Measurements from ENCODE around the gene RDH14. TPM values are rescaled to one million over a fixed set of nuclear protein-coding genes. Genes with fewer than 3 reads are reported as not detected.

The RDH14 gene, protein sequence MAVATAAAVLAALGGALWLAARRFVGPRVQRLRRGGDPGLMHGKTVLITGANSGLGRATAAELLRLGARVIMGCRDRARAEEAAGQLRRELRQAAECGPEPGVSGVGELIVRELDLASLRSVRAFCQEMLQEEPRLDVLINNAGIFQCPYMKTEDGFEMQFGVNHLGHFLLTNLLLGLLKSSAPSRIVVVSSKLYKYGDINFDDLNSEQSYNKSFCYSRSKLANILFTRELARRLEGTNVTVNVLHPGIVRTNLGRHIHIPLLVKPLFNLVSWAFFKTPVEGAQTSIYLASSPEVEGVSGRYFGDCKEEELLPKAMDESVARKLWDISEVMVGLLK
- 10 to 100 TPM in 1 of 2 donors, 1 to 10 TPM in 1; 8.1 to 13.9 TPM for total RNA-seq

DNA sequence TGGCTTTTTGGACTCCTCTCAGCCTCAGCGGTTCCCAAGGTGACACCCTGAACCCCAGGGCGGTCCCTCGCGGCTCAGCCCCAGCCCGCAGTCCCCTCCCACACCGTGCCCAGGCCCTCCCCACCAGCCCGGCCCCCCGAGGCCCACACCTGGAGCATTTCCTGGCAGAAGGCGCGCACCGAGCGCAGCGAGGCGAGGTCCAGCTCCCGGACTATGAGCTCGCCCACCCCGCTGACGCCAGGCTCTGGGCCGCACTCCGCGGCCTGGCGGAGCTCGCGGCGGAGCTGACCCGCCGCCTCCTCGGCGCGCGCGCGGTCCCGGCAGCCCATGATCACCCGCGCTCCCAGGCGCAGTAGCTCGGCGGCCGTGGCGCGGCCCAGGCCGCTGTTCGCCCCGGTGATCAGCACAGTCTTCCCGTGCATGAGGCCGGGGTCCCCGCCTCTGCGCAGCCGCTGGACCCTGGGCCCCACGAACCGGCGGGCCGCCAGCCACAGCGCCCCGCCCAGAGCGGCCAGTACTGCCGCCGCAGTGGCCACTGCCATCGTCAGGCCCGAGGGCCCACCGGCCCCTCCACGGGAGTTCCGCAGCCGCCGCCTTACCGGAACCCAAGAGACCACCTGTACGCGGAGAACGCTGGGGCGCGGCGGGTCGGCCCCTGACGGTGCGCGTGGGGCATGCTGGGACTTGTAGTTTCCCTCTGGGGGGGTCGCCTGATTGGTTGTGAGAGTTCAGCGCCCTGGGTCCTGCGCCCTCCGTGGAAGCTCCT, at the start of gene RDH14:
TSS of gene RDH14 (minus strand) at position 623 of the 766 bp plus-strand sequence. CDS start at position 542, 81 bp downstream.
- peaks cover 28% of the 10 kb centered on the region for H3K36me3 Mint-ChIP-seq (ENCODE audit: low read depth)
- peaks cover 14% of the 10 kb centered on the region for H3K4me1 Mint-ChIP-seq
- ATAC-seq (replicated peaks), result peak; percentile 94
- H3K4me3 Mint-ChIP-seq, result peak within 1 kb of the TSS; percentile 93
- H3K27me3 Mint-ChIP-seq, result no peaks in the 10 kb centered on the region
- peak within 1 kb of the TSS; percentile 95 for H3K27ac Mint-ChIP-seq
- no peaks in the 10 kb centered on the region for H3K9me3 Mint-ChIP-seq

DNA sequence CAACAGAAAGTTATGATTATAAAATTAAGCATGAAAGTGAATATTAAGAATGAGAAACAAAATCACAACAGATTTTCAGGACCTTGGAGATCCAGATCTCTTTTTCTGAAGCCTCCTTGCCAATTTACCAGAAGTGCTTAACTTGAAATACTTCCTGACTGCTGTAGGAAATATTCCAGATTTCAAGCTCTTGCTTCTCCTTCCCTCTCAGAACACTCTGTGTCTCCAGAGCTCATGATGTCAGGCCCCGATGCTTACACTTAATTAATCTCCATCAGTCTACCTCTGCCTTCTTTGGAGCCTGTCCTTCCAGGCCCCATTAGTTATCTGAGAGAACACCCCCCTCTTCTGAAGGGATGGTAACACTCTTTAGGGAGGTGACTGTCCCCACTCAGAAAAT, 49.6 kb upstream of the RDH14 start:
- no peaks in the 10 kb centered on the region for H3K9me3 Mint-ChIP-seq
- no peak overlapping the region for H3K27ac Mint-ChIP-seq
- no peak overlapping the region for H3K4me3 Mint-ChIP-seq
- ATAC-seq (replicated peaks), result no peak
- no peaks in the 10 kb centered on the region for H3K4me1 Mint-ChIP-seq
- no peaks in the 10 kb centered on the region for H3K27me3 Mint-ChIP-seq
- H3K36me3 Mint-ChIP-seq (ENCODE audit: low read depth), result no peaks in the 10 kb centered on the region

DNA sequence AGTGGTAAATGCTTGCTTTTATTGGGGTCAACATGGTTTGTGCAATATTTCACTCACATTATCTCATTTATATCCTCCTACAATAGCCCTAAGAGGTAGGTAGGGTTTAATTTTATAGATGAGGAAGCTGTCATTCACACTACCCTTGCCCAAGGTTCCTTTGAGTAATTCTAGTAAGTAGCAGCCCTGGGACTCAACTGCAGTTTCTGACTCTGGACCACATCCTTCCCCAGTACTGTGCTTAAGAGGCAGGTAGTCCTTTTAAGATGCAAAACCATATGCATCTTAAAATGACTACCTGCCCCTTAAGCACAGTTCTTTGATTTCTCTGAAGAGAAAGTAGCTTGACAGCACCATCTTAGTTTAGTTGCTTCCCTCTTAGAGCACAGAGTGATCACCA, 44.7 kb upstream of the RDH14 start:
- Mint-ChIP-seq H3K36me3 (ENCODE audit: low read depth) (no peaks in the 10 kb centered on the region), H3K27me3 (no peaks in the 10 kb centered on the region), H3K27ac (no peak overlapping the region), H3K4me3 (no peak overlapping the region), H3K9me3 (no peaks in the 10 kb centered on the region), H3K4me1 (no peaks in the 10 kb centered on the region)
- ATAC-seq (replicated peaks), result peak; percentile 90

DNA sequence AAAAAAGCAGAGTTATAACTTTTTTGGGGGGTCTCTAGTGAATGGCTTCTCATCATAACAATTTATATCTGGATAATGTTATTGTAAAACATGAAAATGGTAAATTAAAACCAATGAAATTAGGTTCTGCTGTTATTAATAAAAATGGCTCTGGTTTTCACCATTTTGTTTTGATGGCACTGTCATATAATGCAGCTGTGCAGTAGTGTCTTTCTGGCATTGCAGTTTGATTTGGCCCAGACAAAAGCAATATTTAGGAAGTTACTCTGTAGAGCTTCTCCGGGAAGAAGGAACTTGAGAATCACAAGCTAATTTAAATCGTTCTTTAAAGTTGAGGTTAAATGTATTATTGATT, 44.1 kb upstream of the RDH14 start:
- ATAC-seq (replicated peaks), result no peak
- Mint-ChIP-seq H3K9me3 (no peaks in the 10 kb centered on the region), H3K4me3 (no peak overlapping the region), H3K36me3 (ENCODE audit: low read depth) (no peaks in the 10 kb centered on the region), H3K27ac (no peak overlapping the region), H3K4me1 (no peaks in the 10 kb centered on the region), H3K27me3 (no peaks in the 10 kb centered on the region)

DNA sequence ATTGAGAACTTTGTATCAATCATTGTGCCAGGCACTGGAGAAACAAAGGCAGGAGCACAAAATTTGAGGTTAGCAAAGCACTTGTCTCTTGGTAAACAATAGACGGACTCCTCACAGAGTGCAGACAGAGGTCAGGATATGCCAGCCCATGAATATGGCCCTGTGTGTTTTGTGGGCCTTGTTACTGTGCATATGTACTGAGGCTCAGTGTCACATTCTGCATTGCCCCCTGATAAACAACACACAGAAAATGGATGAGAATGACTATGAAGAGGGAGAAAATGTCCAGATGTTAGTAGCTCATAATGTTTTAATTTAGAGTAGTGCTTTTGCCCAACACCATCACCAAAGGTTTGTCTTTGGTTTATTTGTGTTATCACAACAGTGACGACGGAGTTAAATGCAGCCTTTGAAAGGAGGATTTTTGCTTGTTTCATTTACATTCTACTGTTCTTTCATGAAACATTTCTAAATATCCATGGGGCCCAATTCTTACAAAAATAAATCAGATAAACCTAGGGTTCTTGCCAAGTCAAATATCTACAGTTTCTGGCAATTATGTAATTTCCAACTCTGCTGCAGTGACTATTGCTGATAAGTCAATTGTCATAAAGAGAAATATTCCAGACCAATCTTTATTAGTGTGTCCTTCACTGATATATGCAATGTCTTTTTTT, 43.5 kb upstream of the RDH14 start:
- H3K36me3 Mint-ChIP-seq (ENCODE audit: low read depth), result no peaks in the 10 kb centered on the region
- H3K27ac Mint-ChIP-seq, result no peak overlapping the region
- no peak for ATAC-seq (replicated peaks)
- H3K9me3 Mint-ChIP-seq, result no peaks in the 10 kb centered on the region
- H3K4me1 Mint-ChIP-seq, result no peaks in the 10 kb centered on the region
- H3K27me3 Mint-ChIP-seq, result no peaks in the 10 kb centered on the region
- H3K4me3 Mint-ChIP-seq, result no peak overlapping the region

DNA sequence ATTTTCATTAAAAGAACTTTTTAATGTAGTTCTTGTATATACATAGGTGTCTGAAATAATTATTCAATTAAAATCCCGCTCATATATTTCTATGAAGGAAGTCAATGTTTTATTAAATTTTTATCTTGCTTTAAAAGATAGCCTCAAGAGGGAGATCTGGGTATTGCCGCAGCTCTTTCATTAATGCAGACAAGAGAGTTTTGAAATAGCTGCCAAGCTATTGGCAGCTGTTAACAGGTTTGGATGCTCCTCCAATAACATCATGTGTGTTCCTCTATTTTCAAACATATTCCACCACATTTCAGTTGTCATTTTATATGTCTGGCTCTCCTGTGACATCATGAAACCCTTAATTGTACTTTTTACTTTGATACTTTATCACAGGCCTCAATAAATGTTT, 41.8 kb upstream of the RDH14 start:
- Mint-ChIP-seq H3K27me3 (no peaks in the 10 kb centered on the region), H3K4me3 (no peak overlapping the region), H3K27ac (no peak overlapping the region), H3K9me3 (no peaks in the 10 kb centered on the region), H3K4me1 (no peaks in the 10 kb centered on the region), H3K36me3 (ENCODE audit: low read depth) (no peaks in the 10 kb centered on the region)
- no peak for ATAC-seq (replicated peaks)

DNA sequence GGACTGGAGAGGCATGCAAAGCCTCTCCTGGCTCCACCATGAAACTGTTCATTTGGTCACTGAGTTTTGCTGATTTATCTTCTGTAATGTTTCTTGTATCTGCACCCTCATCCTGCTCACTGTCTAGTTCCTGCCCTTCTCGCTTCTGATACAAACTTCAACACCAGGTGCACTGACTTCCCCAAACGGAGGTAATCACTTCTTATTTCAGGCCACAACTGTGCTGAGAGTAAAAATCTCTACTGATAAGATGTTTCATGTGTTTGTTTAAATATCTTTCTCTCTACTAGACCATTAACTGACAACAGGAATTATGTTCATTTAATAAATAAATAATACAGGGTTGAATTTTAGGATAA, 39.8 kb upstream of the RDH14 start:
- ATAC-seq (replicated peaks), result no peak
- H3K27ac Mint-ChIP-seq, result no peak overlapping the region
- H3K4me3 Mint-ChIP-seq, result no peak overlapping the region
- H3K9me3 Mint-ChIP-seq, result no peaks in the 10 kb centered on the region
- no peaks in the 10 kb centered on the region for H3K27me3 Mint-ChIP-seq
- H3K4me1 Mint-ChIP-seq, result no peaks in the 10 kb centered on the region
- H3K36me3 Mint-ChIP-seq (ENCODE audit: low read depth), result no peaks in the 10 kb centered on the region

DNA sequence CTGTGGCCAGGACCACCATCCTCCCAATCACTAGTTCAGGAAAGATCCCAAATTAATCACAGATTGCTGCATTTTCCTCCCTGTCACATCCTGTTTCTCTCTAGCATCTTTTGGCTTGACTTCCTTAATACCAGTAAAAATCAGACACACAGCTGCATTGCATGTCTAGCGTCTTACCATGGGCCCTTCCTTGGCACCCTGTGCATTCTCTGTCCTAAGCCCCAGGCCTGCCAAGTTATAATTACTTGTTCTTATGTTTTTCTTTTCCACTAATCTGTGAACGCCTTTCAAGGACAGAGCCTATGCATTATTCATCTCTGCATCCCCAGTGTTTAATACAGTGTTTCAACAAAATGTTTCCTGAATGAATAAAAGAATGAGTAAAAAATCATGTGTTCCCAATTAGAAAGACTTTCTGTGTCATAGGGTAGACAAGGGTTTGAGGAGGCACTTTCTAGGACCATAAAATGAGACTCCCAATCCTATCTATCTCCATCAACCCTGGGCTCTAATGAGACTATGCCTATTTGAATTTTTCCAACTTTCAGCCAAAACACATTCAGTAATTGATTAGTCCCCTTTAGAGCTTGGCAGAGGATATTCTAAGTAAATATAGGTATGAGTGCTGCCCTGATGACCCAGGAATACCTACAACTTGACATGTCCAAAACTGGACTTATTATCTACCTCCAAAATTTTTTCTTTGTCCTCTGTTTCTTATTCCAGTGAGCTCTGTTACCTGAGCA, 39.2 kb upstream of the RDH14 start:
- no peaks in the 10 kb centered on the region for H3K36me3 Mint-ChIP-seq (ENCODE audit: low read depth)
- no peak overlapping the region for H3K27ac Mint-ChIP-seq
- no peaks in the 10 kb centered on the region for H3K9me3 Mint-ChIP-seq
- ATAC-seq (replicated peaks), result no peak
- H3K27me3 Mint-ChIP-seq, result no peaks in the 10 kb centered on the region
- no peak overlapping the region for H3K4me3 Mint-ChIP-seq
- H3K4me1 Mint-ChIP-seq, result no peaks in the 10 kb centered on the region

DNA sequence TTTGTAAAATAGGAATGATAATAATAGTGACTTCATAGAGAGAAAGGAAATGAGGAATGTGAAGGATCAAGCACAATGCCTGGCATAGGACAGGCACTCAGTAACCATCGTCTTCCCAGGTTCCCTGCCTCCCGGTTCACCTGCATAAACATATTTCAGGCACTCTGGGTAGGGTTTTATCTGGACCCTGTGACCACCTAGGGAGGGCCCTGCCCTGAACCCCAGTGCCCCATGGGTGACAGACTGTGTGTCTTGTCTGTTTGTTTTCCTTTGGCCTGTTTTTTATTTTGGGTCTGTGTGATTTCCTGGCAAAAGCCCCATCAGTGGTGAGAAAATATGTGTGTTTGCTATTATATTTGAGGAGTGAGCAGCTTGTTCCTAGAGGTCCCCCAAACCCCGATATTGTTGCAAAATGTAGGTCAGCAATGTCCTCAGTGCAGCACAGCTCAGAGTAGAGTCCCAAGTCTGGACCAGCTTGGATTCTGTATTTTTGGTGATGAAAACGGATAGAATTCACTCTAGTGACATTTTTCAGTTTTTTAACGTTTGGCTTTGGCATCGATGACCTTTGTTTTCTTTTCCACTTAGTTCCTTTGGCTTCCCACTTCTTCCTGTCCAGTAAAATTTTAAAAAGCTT, 38.5 kb upstream of the RDH14 start:
- no peaks in the 10 kb centered on the region for H3K9me3 Mint-ChIP-seq
- H3K36me3 Mint-ChIP-seq (ENCODE audit: low read depth), result no peaks in the 10 kb centered on the region
- no peak overlapping the region for H3K4me3 Mint-ChIP-seq
- no peaks in the 10 kb centered on the region for H3K4me1 Mint-ChIP-seq
- H3K27me3 Mint-ChIP-seq, result no peaks in the 10 kb centered on the region
- ATAC-seq (replicated peaks), result no peak
- no peak overlapping the region for H3K27ac Mint-ChIP-seq

DNA sequence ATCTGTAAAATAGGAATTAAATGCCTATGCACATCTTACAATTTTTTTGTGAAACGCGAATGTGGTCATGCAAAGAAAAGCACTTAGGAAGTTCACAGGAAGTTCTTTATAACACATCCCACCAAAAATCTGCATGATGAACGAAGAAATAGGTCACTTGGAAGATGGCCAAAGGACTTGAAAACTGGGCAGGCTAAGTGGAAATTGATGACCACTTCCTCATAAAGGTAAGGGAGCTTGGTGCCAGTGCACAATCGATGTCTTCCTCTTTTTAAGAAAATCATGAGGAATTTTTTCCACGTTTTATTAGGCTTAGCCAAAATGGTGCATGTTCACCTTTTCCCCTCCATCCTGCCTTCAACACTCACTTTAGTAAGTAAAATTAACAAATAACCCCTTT, 37.2 kb upstream of the RDH14 start:
- Mint-ChIP-seq H3K27ac (no peak overlapping the region), H3K9me3 (no peaks in the 10 kb centered on the region), H3K4me1 (no peaks in the 10 kb centered on the region), H3K27me3 (no peaks in the 10 kb centered on the region), H3K4me3 (no peak overlapping the region), H3K36me3 (ENCODE audit: low read depth) (no peaks in the 10 kb centered on the region)
- ATAC-seq (replicated peaks), result no peak

DNA sequence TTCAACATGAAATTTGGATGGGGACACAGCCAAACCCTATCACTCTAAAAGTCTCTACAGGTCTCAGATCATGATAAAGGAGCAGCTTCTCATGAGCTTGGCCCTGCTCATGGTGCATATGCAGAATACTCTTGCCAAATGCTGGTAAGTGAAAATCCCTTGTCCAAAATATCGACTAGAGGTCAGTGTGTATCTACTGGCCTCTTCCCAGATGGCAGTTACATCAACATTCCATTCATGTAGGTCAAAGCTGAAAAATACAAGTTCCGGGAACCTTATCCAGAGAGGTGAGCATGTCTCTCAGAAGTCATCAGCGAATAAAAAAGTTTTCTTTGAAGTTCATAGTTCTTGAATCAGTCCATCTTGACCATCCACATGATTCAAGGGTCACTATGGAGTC, 36.5 kb upstream of the RDH14 start:
- no peak overlapping the region for H3K27ac Mint-ChIP-seq
- H3K4me1 Mint-ChIP-seq, result no peaks in the 10 kb centered on the region
- no peak overlapping the region for H3K4me3 Mint-ChIP-seq
- H3K36me3 Mint-ChIP-seq (ENCODE audit: low read depth), result no peaks in the 10 kb centered on the region
- no peak for ATAC-seq (replicated peaks)
- no peaks in the 10 kb centered on the region for H3K9me3 Mint-ChIP-seq
- no peaks in the 10 kb centered on the region for H3K27me3 Mint-ChIP-seq

DNA sequence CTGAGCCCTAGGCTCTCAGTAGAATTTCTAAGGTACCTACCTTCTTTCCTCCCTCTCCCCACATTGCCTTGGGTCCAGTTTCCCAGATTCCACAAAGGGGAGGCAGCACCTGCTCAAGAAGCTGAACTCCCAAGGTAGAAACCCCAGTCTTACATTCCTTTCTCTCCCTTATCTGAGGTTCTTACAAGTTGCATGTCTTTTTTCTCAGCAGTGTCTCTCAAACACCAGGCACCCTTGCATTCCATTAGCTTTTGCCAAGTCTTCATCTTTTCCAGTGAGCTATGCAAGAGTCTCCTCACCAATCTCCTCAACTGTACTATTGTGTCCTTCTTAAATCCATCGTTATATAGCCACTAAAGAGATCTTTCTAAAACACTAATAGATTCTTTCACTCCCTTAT, 33.0 kb upstream of the RDH14 start:
- H3K27me3 Mint-ChIP-seq, result no peaks in the 10 kb centered on the region

DNA sequence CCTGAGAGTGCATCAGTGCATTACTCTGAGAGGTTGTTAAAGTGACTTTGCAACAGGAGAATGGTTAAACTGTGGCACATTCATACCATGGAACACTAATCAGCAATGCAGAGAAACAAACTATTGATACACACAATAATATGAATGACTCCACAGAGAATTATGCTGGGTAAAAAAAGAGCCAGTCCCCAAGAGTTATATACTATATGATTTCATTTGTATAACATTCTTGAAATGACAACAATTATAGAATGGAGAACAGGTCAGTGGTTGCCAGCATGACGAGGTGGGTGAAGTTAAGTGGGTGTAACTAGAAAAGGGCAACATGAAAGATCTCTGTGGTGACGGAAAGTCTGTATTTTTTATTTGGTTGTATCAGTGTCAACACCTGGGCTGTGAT, 31.9 kb upstream of the RDH14 start:
- H3K27ac Mint-ChIP-seq, result no peak overlapping the region
- no peaks in the 10 kb centered on the region for H3K9me3 Mint-ChIP-seq
- H3K27me3 Mint-ChIP-seq, result no peaks in the 10 kb centered on the region
- H3K4me1 Mint-ChIP-seq, result no peaks in the 10 kb centered on the region
- no peak for ATAC-seq (replicated peaks)
- no peaks in the 10 kb centered on the region for H3K36me3 Mint-ChIP-seq (ENCODE audit: low read depth)
- no peak overlapping the region for H3K4me3 Mint-ChIP-seq

More for the DNA sequence above, 33.0 kb upstream of the RDH14 start:
- H3K4me1 Mint-ChIP-seq, result no peaks in the 10 kb centered on the region
- H3K4me3 Mint-ChIP-seq, result no peak overlapping the region
- H3K36me3 Mint-ChIP-seq (ENCODE audit: low read depth), result no peaks in the 10 kb centered on the region
- H3K27ac Mint-ChIP-seq, result no peak overlapping the region
- no peaks in the 10 kb centered on the region for H3K9me3 Mint-ChIP-seq
- ATAC-seq (replicated peaks), result no peak

DNA sequence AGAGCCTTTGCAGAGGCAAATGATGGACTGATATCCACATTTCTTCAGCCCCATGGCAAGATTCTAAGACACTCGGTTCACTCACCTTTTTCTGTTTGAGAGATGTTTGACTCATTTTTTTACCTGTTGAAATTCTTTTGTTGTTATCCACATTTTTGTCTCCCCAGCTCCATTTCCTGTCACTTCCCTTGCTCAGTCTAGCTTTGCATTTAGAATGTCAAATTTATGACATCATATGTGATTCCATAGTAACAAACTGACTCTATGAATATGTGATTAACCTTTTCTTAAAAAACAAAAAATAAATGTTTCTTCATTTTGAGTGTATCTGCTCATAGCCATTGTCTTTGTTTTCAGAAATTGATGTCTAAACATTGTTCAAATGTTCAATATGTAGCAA, 28.9 kb upstream of the RDH14 start, which contains the start of gene NT5C1B:
TSS of gene NT5C1B (minus strand) at position 216 of the 400 bp plus-strand sequence. CDS start at position 115, 101 bp downstream.
- no peaks in the 10 kb centered on the region for H3K4me1 Mint-ChIP-seq
- H3K4me3 Mint-ChIP-seq, result no peak within 1 kb of the TSS

More for the DNA sequence above, 28.9 kb upstream of the RDH14 start, which contains the start of gene NT5C1B:
- H3K27me3 Mint-ChIP-seq, result no peaks in the 10 kb centered on the region
- no peak within 1 kb of the TSS for H3K27ac Mint-ChIP-seq
- no peak for ATAC-seq (replicated peaks)
- no peaks in the 10 kb centered on the region for H3K36me3 Mint-ChIP-seq (ENCODE audit: low read depth)
- no peaks in the 10 kb centered on the region for H3K9me3 Mint-ChIP-seq

Measured in activated T-helper 17 cell treated with anti-CD3 and anti-CD28 coated beads, Interleukin-2, amount 50 U/mL, for 72 hours (primary cell).